SHP77 treated with DMSO at 0.1 percent for 48 hours (cell line): ENCODE data around the gene ISOC2.

Source experiments
- DNase-seq: peaks from one replicate; lab custom pipeline; 2025; lab: John Stamatoyannopoulos, UW

Gene ISOC2

GRCh38 chr19:55406826-55407549, 54.5 kb downstream of the ISOC2 start:
- no peak for DNase-seq

DNA sequence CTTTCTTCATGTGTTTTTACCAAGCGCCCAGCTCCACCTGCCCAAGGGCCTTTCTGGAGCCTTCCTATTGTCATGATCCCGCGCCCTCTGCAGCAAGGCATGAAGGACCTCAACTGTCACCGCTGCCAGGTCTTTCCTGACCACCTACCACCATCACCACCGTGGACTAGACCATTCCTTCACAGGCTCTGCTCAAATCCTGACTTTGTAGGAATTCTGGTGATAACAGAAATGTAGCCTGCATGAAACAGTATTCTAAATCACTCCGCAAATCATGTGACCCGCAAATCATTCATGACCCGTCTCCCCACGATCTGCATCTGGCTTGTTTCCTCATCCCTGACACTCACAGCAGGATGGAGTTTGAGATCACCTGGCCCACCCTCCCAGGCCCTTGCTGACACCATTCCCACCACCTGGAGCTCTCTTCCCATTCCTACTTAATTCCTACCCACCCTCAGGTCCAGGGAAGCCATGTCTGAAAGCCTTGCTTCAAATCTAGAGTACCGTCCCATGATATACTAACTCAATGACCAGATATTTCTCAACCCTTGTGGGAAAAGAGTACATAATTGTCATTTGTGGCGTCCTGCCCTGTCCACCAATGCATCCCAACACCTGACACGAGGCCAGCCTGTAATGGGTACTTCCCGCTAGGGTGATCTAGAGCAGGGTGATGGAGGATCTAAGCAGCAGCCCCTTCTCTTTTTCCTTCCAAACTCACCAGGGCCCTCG, 55.2 kb downstream of the ISOC2 start:
- no peak for DNase-seq

DNA sequence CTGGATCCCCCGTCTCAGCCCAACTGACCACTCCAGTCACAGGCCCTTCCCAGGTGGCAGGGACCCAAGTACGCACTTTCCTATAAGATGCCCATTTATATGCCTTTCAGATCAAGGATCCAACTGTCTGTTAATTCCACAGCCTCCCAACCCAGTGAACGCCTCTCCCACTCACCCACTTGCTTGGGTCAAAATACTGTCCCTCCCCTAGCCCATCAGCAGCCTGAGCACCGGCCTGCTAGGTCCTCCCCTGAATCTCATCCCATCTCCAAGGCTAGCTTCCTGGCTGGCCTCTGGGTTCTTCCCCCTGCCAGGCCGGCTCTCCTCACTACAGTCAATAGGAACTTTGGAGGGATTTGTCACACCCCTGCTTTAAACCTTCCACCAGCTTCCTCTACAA, 55.8 kb downstream of the ISOC2 start:
- DNase-seq: no peak
